Neural cell (in vitro differentiated cells): Measurements from ENCODE around the gene CCDC106. TPM values are rescaled to one million over a fixed set of nuclear protein-coding genes. Genes with fewer than 3 reads are reported as not detected.

Experiments
- H2AFZ ChIP-seq: fragments of 200-600, 300-800 bp; sonication (generic), shearing (Covaris generic); 2 replicates; pipeline ENCODE4 v1.6.0; 2014; ENCODE audit warnings: low read depth, mild to moderate bottlenecking, antibody characterized with exemption, low read length, moderate library complexity
- H3F3A ChIP-seq: fragments of 200-600 bp; shearing (Covaris generic); 2 replicates; pipeline ENCODE4 v1.6.1; 2016; ENCODE audit warnings: mild to moderate bottlenecking, moderate library complexity, mixed read lengths, antibody characterized with exemption, low read length; ENCODE audit not compliant: insufficient read depth, poor library complexity, severe bottlenecking
- H3K27ac ChIP-seq: fragments of 200-600, 300-800 bp; sonication (generic), shearing (Covaris generic); 2 replicates; pipeline ENCODE4 v1.5.1; 2014; ENCODE audit warnings: mild to moderate bottlenecking, low read length, moderate library complexity
- H3K27me3 ChIP-seq: fragments of 300-800, 200-600 bp; sonication (generic), shearing (Covaris generic); 2 replicates; pipeline ENCODE4 v1.6.0; 2014; ENCODE audit warnings: mild to moderate bottlenecking, low read depth, low read length, moderate library complexity; ENCODE audit not compliant: insufficient read depth
- H3K36me3 ChIP-seq: fragments of 300-800, 200-600 bp; sonication (generic), shearing (Covaris generic); 2 replicates; pipeline ENCODE4 v1.5.1; 2014; ENCODE audit warnings: mild to moderate bottlenecking, antibody characterized with exemption, low read length, moderate library complexity; ENCODE audit not compliant: insufficient read depth
- H3K4me2 ChIP-seq: fragments of 300-800, 200-600 bp; sonication (generic), shearing (Covaris generic); 2 replicates; pipeline ENCODE4 v1.6.0; 2014; ENCODE audit warnings: mild to moderate bottlenecking, low read length
- H3K4me3 ChIP-seq: fragments of 300-800, 200-600 bp; sonication (generic), shearing (Covaris generic); 2 replicates; pipeline ENCODE4 v1.5.1; 2014; ENCODE audit warnings: mild to moderate bottlenecking, low read length, moderate library complexity
- H3K79me2 ChIP-seq: fragments of 200-600 bp; shearing (Covaris generic); replicated peaks from 2 replicates; pipeline ENCODE4 v1.6.0; 2014; ENCODE audit warnings: mild to moderate bottlenecking, low read length, moderate library complexity; ENCODE audit not compliant: insufficient read depth
- H3K9ac ChIP-seq: fragments of 300-800, 200-600 bp; sonication (generic), shearing (Covaris generic); 2 replicates; pipeline ENCODE4 v1.6.1; 2016; ENCODE audit warnings: mild to moderate bottlenecking, low read length, mixed read lengths
- H3K9me2 ChIP-seq: fragments of 200-600 bp; shearing (Covaris generic); 2 replicates; pipeline ENCODE4 v1.6.1; 2016; ENCODE audit warnings: mild to moderate bottlenecking, low read length, mixed read lengths; ENCODE audit not compliant: insufficient read depth
- H3K9me3 ChIP-seq: fragments of 200-600, 300-800 bp; sonication (generic), shearing (Covaris generic); 2 replicates; pipeline ENCODE4 v1.6.1; 2016; ENCODE audit warnings: mild to moderate bottlenecking, mixed run types, low read length, moderate library complexity, mixed read lengths
- H4K20me1 ChIP-seq: fragments of 200-600 bp; shearing (Covaris generic); 2 replicates; pipeline ENCODE4 v1.6.1; 2016; ENCODE audit warnings: mild to moderate bottlenecking, mixed run types; ENCODE audit not compliant: insufficient read depth
- EP300 ChIP-seq: fragments of 450-650 bp; conservative IDR thresholded peaks from 2 replicates; pipeline ENCODE4 v1.6.1; 2014; ENCODE audit warnings: antibody characterized with exemption, mild to moderate bottlenecking, moderate library complexity; ENCODE audit not compliant: poor library complexity, severe bottlenecking
- EZH2 ChIP-seq: fragments of 200-600, 300-800 bp; shearing (Covaris generic), sonication (generic); IDR thresholded peaks from 2 replicates; pipeline ENCODE4 v1.6.1; 2014; ENCODE audit warnings: antibody characterized with exemption, low read length, borderline replicate concordance, mild to moderate bottlenecking; ENCODE audit not compliant: insufficient read depth, poor library complexity, severe bottlenecking
- MXI1 ChIP-seq: fragments of 450-650 bp; conservative IDR thresholded peaks from 2 replicates; pipeline ENCODE4 v1.6.1; 2014; ENCODE audit warnings: antibody characterized with exemption, mild to moderate bottlenecking; ENCODE audit not compliant: poor library complexity, severe bottlenecking
- POLR2AphosphoS5 ChIP-seq: IDR thresholded peaks from 2 replicates; pipeline ENCODE4 v1.6.1; 2012
- RAD21 ChIP-seq: fragments of 450-650 bp; conservative IDR thresholded peaks from 2 replicates; pipeline ENCODE4 v1.6.1; 2014; ENCODE audit warnings: antibody characterized with exemption, mild to moderate bottlenecking, moderate library complexity
- SMC3 ChIP-seq: fragments of 450-650 bp; conservative IDR thresholded peaks from 2 replicates; pipeline ENCODE4 v1.6.1; 2014; ENCODE audit warnings: antibody characterized with exemption, mild to moderate bottlenecking, moderate library complexity; ENCODE audit not compliant: poor library complexity
- TAF1 ChIP-seq: IDR thresholded peaks from 2 replicates; pipeline ENCODE4 v1.6.1; 2012; ENCODE audit warnings: low read depth
- polyA plus RNA-seq: library from polyadenylated mRNA; depleted of rRNA; stranded (reverse); fragments of >200 nt; gene quantifications from 2 replicates; pipeline ENCODE4 v1.2.3, GENCODE V29; 2014
- TF ChIP-seq, protein P1 (sequence below): IDR thresholded peaks from 2 replicates; pipeline ENCODE4 v1.6.1; 2012; ENCODE audit warnings: borderline replicate concordance
- TF ChIP-seq, protein P2 (sequence below): fragments of 450-650 bp; IDR thresholded peaks from 2 replicates; pipeline ENCODE4 v1.5.1; 2014; ENCODE audit warnings: antibody characterized with exemption, mild to moderate bottlenecking, moderate library complexity; ENCODE audit not compliant: poor library complexity, severe bottlenecking

CCDC106 gene
- polyA plus RNA-seq, 1 donor from 2014 or later: 33.8 TPM

DNA sequence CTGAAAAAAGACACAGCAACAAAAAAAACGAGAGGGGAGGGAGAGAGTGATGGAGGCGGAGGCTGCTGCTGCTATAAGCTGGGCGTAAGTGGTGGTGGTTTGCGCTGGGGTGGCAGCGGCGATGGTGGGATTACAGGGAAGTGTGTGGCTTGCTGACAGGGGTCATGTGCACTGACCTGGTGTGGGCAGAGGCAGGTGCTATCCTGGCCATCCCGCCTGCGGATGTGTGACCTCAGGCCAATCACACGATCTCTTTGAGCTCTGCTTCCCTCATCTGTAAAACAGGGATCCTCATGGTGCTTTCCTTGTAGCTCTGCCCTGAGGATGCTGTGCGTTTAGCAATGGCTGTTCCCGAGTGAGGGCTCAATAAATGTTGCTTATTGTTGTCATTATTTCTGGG, 10.5 kb upstream of the CCDC106 start:
- Histone ChIP-seq H2AFZ (no peak overlapping the region), H4K20me1 (no peaks in the 10 kb centered on the region), H3K4me2 (no peak overlapping the region), H3K27me3 (no peaks in the 10 kb centered on the region), H3K79me2 (peaks cover 35% of the 10 kb centered on the region), H3K9me2 (no peaks in the 10 kb centered on the region), H3K36me3 (no peaks in the 10 kb centered on the region), H3F3A (no peaks in the 10 kb centered on the region), H3K27ac (no peak overlapping the region), H3K4me3 (no peak overlapping the region), H3K9ac (no peak overlapping the region), H3K9me3 (no peaks in the 10 kb centered on the region)
- TF ChIP-seq EP300 (no peak), RAD21 (no peak), MXI1 (no peak), SMC3 (no peak), TAF1 (no peak), POLR2AphosphoS5 (no peak), EZH2 (no peak)
- TF ChIP-seq, protein P1, sequence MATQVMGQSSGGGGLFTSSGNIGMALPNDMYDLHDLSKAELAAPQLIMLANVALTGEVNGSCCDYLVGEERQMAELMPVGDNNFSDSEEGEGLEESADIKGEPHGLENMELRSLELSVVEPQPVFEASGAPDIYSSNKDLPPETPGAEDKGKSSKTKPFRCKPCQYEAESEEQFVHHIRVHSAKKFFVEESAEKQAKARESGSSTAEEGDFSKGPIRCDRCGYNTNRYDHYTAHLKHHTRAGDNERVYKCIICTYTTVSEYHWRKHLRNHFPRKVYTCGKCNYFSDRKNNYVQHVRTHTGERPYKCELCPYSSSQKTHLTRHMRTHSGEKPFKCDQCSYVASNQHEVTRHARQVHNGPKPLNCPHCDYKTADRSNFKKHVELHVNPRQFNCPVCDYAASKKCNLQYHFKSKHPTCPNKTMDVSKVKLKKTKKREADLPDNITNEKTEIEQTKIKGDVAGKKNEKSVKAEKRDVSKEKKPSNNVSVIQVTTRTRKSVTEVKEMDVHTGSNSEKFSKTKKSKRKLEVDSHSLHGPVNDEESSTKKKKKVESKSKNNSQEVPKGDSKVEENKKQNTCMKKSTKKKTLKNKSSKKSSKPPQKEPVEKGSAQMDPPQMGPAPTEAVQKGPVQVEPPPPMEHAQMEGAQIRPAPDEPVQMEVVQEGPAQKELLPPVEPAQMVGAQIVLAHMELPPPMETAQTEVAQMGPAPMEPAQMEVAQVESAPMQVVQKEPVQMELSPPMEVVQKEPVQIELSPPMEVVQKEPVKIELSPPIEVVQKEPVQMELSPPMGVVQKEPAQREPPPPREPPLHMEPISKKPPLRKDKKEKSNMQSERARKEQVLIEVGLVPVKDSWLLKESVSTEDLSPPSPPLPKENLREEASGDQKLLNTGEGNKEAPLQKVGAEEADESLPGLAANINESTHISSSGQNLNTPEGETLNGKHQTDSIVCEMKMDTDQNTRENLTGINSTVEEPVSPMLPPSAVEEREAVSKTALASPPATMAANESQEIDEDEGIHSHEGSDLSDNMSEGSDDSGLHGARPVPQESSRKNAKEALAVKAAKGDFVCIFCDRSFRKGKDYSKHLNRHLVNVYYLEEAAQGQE: no peak
- TF ChIP-seq, protein P2, sequence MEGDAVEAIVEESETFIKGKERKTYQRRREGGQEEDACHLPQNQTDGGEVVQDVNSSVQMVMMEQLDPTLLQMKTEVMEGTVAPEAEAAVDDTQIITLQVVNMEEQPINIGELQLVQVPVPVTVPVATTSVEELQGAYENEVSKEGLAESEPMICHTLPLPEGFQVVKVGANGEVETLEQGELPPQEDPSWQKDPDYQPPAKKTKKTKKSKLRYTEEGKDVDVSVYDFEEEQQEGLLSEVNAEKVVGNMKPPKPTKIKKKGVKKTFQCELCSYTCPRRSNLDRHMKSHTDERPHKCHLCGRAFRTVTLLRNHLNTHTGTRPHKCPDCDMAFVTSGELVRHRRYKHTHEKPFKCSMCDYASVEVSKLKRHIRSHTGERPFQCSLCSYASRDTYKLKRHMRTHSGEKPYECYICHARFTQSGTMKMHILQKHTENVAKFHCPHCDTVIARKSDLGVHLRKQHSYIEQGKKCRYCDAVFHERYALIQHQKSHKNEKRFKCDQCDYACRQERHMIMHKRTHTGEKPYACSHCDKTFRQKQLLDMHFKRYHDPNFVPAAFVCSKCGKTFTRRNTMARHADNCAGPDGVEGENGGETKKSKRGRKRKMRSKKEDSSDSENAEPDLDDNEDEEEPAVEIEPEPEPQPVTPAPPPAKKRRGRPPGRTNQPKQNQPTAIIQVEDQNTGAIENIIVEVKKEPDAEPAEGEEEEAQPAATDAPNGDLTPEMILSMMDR: no peak

DNA sequence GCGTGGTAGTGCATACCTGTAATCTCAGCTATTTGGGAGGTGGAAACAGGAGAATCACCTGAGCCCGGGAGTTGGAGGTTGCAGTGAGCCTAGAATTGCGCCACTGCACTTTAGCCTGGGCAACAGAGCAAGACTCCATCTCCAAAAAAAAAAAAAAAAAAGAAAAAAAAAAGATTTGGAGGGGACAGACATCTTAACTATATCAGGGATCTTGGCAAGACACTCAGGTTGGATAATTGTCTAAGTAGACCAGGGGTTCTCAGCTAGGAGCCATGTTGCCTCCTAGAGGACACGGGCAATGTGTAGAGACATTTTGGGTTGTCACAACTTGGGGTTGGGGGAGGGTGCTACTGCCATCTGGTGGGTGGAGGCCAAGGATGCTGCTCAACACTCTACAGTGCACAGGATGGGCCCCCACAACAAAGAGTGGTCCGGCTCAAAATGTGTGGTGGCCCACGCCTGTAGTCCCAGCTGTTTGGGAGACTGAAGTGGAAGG, 9.1 kb upstream of the CCDC106 start:
- no peak overlapping the region for H2AFZ ChIP-seq
- H3K9me3 ChIP-seq: no peaks in the 10 kb centered on the region
- no peaks in the 10 kb centered on the region for H3K9me2 ChIP-seq
- no peak overlapping the region for H3K27ac ChIP-seq
- H3K27me3 ChIP-seq: no peaks in the 10 kb centered on the region
- no peak overlapping the region for H3K4me2 ChIP-seq
- H3K79me2 ChIP-seq: peaks cover 41% of the 10 kb centered on the region
- TF ChIP-seq EP300: no peak
- no peak for TF ChIP-seq TAF1
- no peak for TF ChIP-seq EZH2
- TF ChIP-seq SMC3: peak; percentile 39
- TF ChIP-seq, protein P2: peak; percentile 65
- TF ChIP-seq MXI1: no peak
- TF ChIP-seq, protein P1: no peak
- TF ChIP-seq RAD21: no peak
- TF ChIP-seq POLR2AphosphoS5: no peak
- no peaks in the 10 kb centered on the region for H4K20me1 ChIP-seq
- H3K9ac ChIP-seq: no peak overlapping the region
- H3K4me3 ChIP-seq: no peak overlapping the region
- no peaks in the 10 kb centered on the region for H3K36me3 ChIP-seq
- no peaks in the 10 kb centered on the region for H3F3A ChIP-seq
